K562 (cell line): ENCODE measurements around the gene LMO2. TPM values are rescaled to one million over a fixed set of nuclear protein-coding genes. Genes with fewer than 3 reads are reported as not detected.
A peak's percentile ranks its signal among the peaks of the same experiment; 100 is the strongest.

Experiments
- FOXK2 ChIP-seq, 2 experiments: fragments of 450-650 bp; IDR thresholded peaks in 1 of 2; conservative IDR thresholded peaks in 1 of 2; 2 replicates each; pipeline ENCODE4 v1.6.1; 2016; ENCODE audit warnings: low read depth in 2 of 2, mild to moderate bottlenecking in 1 of 2
- MEIS2 ChIP-seq: fragments of 450-650 bp; IDR thresholded peaks from 2 replicates; pipeline ENCODE4 v1.6.1; 2014; ENCODE audit warnings: mild to moderate bottlenecking; ENCODE audit not compliant: partially characterized antibody
- PBX2 ChIP-seq, 2 experiments: IDR thresholded peaks in 1 of 2; conservative IDR thresholded peaks in 1 of 2; 2 replicates each; pipeline ENCODE4 v1.6.1; 2016; ENCODE audit warnings: low read depth in 2 of 2, mild to moderate bottlenecking in 1 of 2, missing compliant biosample characterization in 1 of 2, missing genetic modification characterization in 1 of 2, moderate library complexity in 1 of 2
- TCFL5 ChIP-seq: fragments of 250-450 bp; sonication (Bioruptor Pico); conservative IDR thresholded peaks from 2 replicates; pipeline ENCODE4 v1.6.1; 2021; ENCODE audit warnings: mild to moderate bottlenecking, moderate library complexity, matching md5 sums
- USF2 ChIP-seq: sonication (generic); formaldehyde crosslinking; IDR thresholded peaks from 2 replicates; pipeline ENCODE4 v1.5.0; 2020; ENCODE audit warnings: missing genetic modification reagents
- ZBTB40 ChIP-seq, 2 experiments: fragments of 450-650 bp in 1 of 2; sonication (generic) in 1 of 2; formaldehyde crosslinking in 1 of 2; IDR thresholded peaks; 2 replicates each; pipeline versions ENCODE4 v1.7.1 to v1.9.0; 2016 to 2022; ENCODE audit warnings: inconsistent platforms in 1 of 2, mild to moderate bottlenecking in 1 of 2, missing genetic modification reagents in 1 of 2
- ZNF175 ChIP-seq: fragments of 200-800 bp; sonication (Bioruptor generic); IDR thresholded peaks from 2 replicates; pipeline ENCODE4 v1.6.1; 2016; ENCODE audit warnings: low read depth, mild to moderate bottlenecking, missing genetic modification characterization, missing compliant biosample characterization
- ZSCAN32 ChIP-seq: fragments of 450-650 bp; formaldehyde crosslinking; IDR thresholded peaks from 2 replicates; pipeline ENCODE4 v1.4.0; 2020; ENCODE audit warnings: mild to moderate bottlenecking, moderate library complexity
- polyA plus RNA-seq, 8 experiments: library from polyadenylated mRNA; depleted of rRNA in 4 of 8; stranded (reverse) in 5 of 8; unstranded in 3 of 8; fragments of >200 nt; fragmentation: Nextera tagmentation in 2 of 8; fragmentation: Illumina TruSeq in 1 of 8; extraction: Ambion mirVana in 2 of 8; extraction: Trizol in 1 of 8; gene quantifications; 2 replicates each; pipeline versions ENCODE4 v1.2.1 to v1.2.3, GENCODE V29; 2011 to 2014; ENCODE audit warnings: inconsistent platforms in 1 of 8, missing spikeins in 1 of 8
- total RNA-seq, 7 experiments: library from RNA; depleted of rRNA in 6 of 7; stranded (reverse); fragments of >200 nt in 6 of 7; fragmentation: Illumina TruSeq in 2 of 7; extraction: Trizol in 2 of 7; gene quantifications; 2 replicates each; pipeline versions ENCODE4 v1.2.1 to v1.2.3, GENCODE V29; 2011 to 2021; ENCODE audit warnings: low replicate concordance in 1 of 7

The LMO2 gene
- total and polyA plus RNA-seq, 9 of the 15 experiments (the other 6 are each of a cell fraction or from before 2014, with no cell fraction given): 6.9 to 126 (median 91.5) TPM

- no peak for TF ChIP-seq FOXK2 (conservative IDR thresholded peaks at IDR 0.05 in 1 of 2, IDR thresholded peaks at IDR 0.05 in 1 of 2; ENCODE audit: low read depth in 2 of 2)
- TF ChIP-seq TCFL5: 0 out of 2 replicates have a peak, but pooled peaks have one; percentile 17
- no peak for TF ChIP-seq ZSCAN32 (CRISPR knock-in tag)
- no peak for TF ChIP-seq ZBTB40 (IDR thresholded peaks at IDR 0.05)
- TF ChIP-seq ZBTB40 (CRISPR knock-in tag; IDR thresholded peaks at IDR 0.05): no peak
- peak; percentile 18 for TF ChIP-seq MEIS2
- TF ChIP-seq ZNF175 (CRISPR knock-in tag): no peak
- no peak for TF ChIP-seq USF2 (CRISPR knock-in tag)
- TF ChIP-seq PBX2 (CRISPR knock-in tag; IDR thresholded peaks at IDR 0.05; ENCODE audit: low read depth): no peak
- peak; percentile 62; the same call in 1 of the 2 replicates for TF ChIP-seq PBX2 (tag; conservative IDR thresholded peaks at IDR 0.05; ENCODE audit: low read depth)
These were observed 38.6 kb upstream of the LMO2 start (continued) for GRCh38 chr11:33930317-33931021.
